Body of pancreas (tissue), 4 donors: ENCODE results near the gene EFNA5. TPM values are rescaled to one million over a fixed set of nuclear protein-coding genes. Genes with fewer than 3 reads are reported as not detected.

ENCODE experiments used
- ATAC-seq: fragments of 150-250 bp; one replicate; pipeline ENCODE4 v1.9.1; 2016
- DNase-seq, 4 donors: peaks; one replicate each; pipeline ENCODE4 v3.0.0-alpha.2; 2019
- H3K27ac ChIP-seq, 4 donors: fragments of 200-600 bp; sonication (generic); 1 replicate in 3 of 4; 2 replicates in 1 of 4; pipeline versions ENCODE4 v1.5.1 to v1.6.1; 2016 to 2019; ENCODE audit warnings: mild to moderate bottlenecking in 1 of 4, mixed read lengths in 1 of 4, moderate library complexity in 1 of 4
- H3K27me3 ChIP-seq, 2 donors: fragments of 200-600 bp; sonication (generic); one replicate each; pipeline ENCODE4 v1.6.0; 2016; ENCODE audit warnings: mild to moderate bottlenecking in 1 of 2
- H3K36me3 ChIP-seq, 2 donors: fragments of 200-600 bp; sonication (generic); replicated peaks in 1 of 2; 2 replicates each; pipeline ENCODE4 v1.5.1; 2016; ENCODE audit warnings: low read depth in 2 of 2; ENCODE audit not compliant: insufficient read depth in 1 of 2
- H3K4me1 ChIP-seq: fragments of 200-600 bp; sonication (generic); one replicate; pipeline ENCODE4 v1.6.0; 2016
- H3K4me3 ChIP-seq, 2 donors: fragments of 200-600 bp; sonication (generic); 1 replicate in 1 of 2; 2 replicates in 1 of 2; pipeline ENCODE4 v1.5.1; 2016 to 2019
- H3K9me3 ChIP-seq, 3 donors: fragments of 200-600 bp; sonication (generic); 1 replicate in 2 of 3; 2 replicates in 1 of 3; pipeline ENCODE4 v1.5.1; 2016
- CTCF ChIP-seq, 7 experiments: fragments of 450-650 bp in 4 of 7; fragments of 200-600 bp in 3 of 7; sonication (generic) in 3 of 7; IDR thresholded peaks; one replicate each; pipeline ENCODE4 v1.5.1; 2016 to 2019; ENCODE audit warnings: antibody characterized with exemption in 7 of 7
- POLR2A ChIP-seq, 3 donors: fragments of 450-650 bp; IDR thresholded peaks; one replicate each; pipeline ENCODE4 v1.6.1; 2016; ENCODE audit warnings: antibody characterized with exemption in 3 of 3, mild to moderate bottlenecking in 2 of 3
- WGBS, 2 donors: methylation state at CpG; one replicate each; pipeline ENCODE4 v1.1.5; 2017; 5-methylcytosine and 5-hydroxymethylcytosine counted together
- intact Hi-C: fragments of 100-400 bp; cut with DNase I; formaldehyde crosslinking; loops from one replicate; pipeline ENCODE4 v1.15.1; 2023
- total RNA-seq, 2 donors: library from RNA; depleted of rRNA; stranded (reverse); fragments of >200 nt; gene quantifications; one replicate each; pipeline ENCODE4 v1.1.0, GENCODE V29; 2016

Gene EFNA5
- total RNA-seq, 2 donors from 2014 or later = 1.3 to 3.4 TPM

GRCh38 chr5:107422494-107422893 is 248.2 kb downstream of the EFNA5 start:
- TF ChIP-seq CTCF (IDR thresholded peaks at IDR 0.05) = no peak
- no peak for TF ChIP-seq POLR2A (IDR thresholded peaks at IDR 0.05)
- intact Hi-C loops = no loop called here
- no peak for ATAC-seq
- no peaks in the 10 kb centered on the region for H3K36me3 ChIP-seq
- DNase-seq = no peak
- no peak overlapping the region for H3K4me3 ChIP-seq
- no peaks in the 10 kb centered on the region for H3K4me1 ChIP-seq
- H3K27me3 ChIP-seq = no peaks in the 10 kb centered on the region
- WGBS, 2 donors = 56 to 67% methylated on average over 4 of the region's 4 CpGs
- H3K27ac ChIP-seq = no peak overlapping the region
- H3K9me3 ChIP-seq = no peaks in the 10 kb centered on the region

- TF ChIP-seq CTCF (IDR thresholded peaks at IDR 0.05) = no peak
- TF ChIP-seq POLR2A (IDR thresholded peaks at IDR 0.05) = no peak
- 43 to 75% methylated on average over 3 of the region's 3 CpGs for WGBS, 2 donors
- DNase-seq (no peak), ATAC-seq (no peak)
- no peaks in the 10 kb centered on the region for H3K4me1 ChIP-seq
- H3K27me3 ChIP-seq = no peaks in the 10 kb centered on the region
- H3K4me3 ChIP-seq = no peak overlapping the region
- H3K36me3 ChIP-seq = no peaks in the 10 kb centered on the region
- H3K9me3 ChIP-seq = no peaks in the 10 kb centered on the region
- intact Hi-C loops = no loop called here
- H3K27ac ChIP-seq = no peak overlapping the region
Measured at GRCh38 chr5:107419498-107419897, 251.2 kb downstream of the EFNA5 start.

GRCh38 chr5:107418902-107419301 is 251.8 kb downstream of the EFNA5 start:
- intact Hi-C loops = no loop called here
- no peak for ATAC-seq

GRCh38 chr5:107418071-107418470 is 252.7 kb downstream of the EFNA5 start:
- TF ChIP-seq POLR2A (IDR thresholded peaks at IDR 0.05) (no peak), CTCF (IDR thresholded peaks at IDR 0.05) (no peak)
- no peak for ATAC-seq
- H3K36me3 ChIP-seq = no peaks in the 10 kb centered on the region
- intact Hi-C loops = no loop called here
- H3K4me1 ChIP-seq = no peaks in the 10 kb centered on the region
- no peak overlapping the region for H3K4me3 ChIP-seq
- no peaks in the 10 kb centered on the region for H3K27me3 ChIP-seq
- DNase-seq = no peak
- no peak overlapping the region for H3K27ac ChIP-seq
- H3K9me3 ChIP-seq = no peaks in the 10 kb centered on the region
- 27 to 28% methylated on average over 2 of the region's 2 CpGs for WGBS, 2 donors

More at GRCh38 chr5:107418902-107419301, 251.8 kb downstream of the EFNA5 start:
- no peak for DNase-seq
- H3K27me3 ChIP-seq = no peaks in the 10 kb centered on the region
- WGBS, 2 donors = 76 to 77% methylated on average over 2 of the region's 2 CpGs
- H3K36me3 ChIP-seq = no peaks in the 10 kb centered on the region
- TF ChIP-seq CTCF (IDR thresholded peaks at IDR 0.05) (no peak), POLR2A (IDR thresholded peaks at IDR 0.05) (no peak)
- no peaks in the 10 kb centered on the region for H3K4me1 ChIP-seq
- H3K9me3 ChIP-seq = no peaks in the 10 kb centered on the region
- H3K4me3 ChIP-seq = no peak overlapping the region
- no peak overlapping the region for H3K27ac ChIP-seq

GRCh38 chr5:107415762-107416161 is 255.0 kb downstream of the EFNA5 start:
- H3K36me3 ChIP-seq = no peaks in the 10 kb centered on the region
- H3K9me3 ChIP-seq = no peaks in the 10 kb centered on the region
- no peak overlapping the region for H3K4me3 ChIP-seq
- WGBS, 2 donors = 69 to 83% methylated on average over 1 of the region's 1 CpG
- no peaks in the 10 kb centered on the region for H3K4me1 ChIP-seq
- ATAC-seq = no peak
- no peak for TF ChIP-seq POLR2A (IDR thresholded peaks at IDR 0.05)
- TF ChIP-seq CTCF (IDR thresholded peaks at IDR 0.05) = no peak
- no peak for DNase-seq
- intact Hi-C loops = no loop called here
- H3K27me3 ChIP-seq = no peaks in the 10 kb centered on the region
- no peak overlapping the region for H3K27ac ChIP-seq
